ENCODE measurements around the gene PAF1. TPM values are rescaled to one million over a fixed set of nuclear protein-coding genes. Genes with fewer than 3 reads are reported as not detected.
A peak's percentile ranks its signal among the peaks of the same experiment; 100 is the strongest.

Gene PAF1
- total and polyA plus RNA-seq, 2 donors (not counting 1 experiment from before 2014, with no cell fraction given): 46.4 to 65.5 TPM

GRCh38 chr19:39433480-39434079, 42.7 kb upstream of the PAF1 start:
- H3K27me3 ChIP-seq (ENCODE audit: control insufficient read depth, insufficient read depth, low read length): no peaks in the 10 kb centered on the region
- no peak for TF ChIP-seq EZH2 (IDR thresholded peaks at IDR 0.05; ENCODE audit: low read length, missing control alignments)
- no peak for TF ChIP-seq CTCF (conservative IDR thresholded peaks at IDR 0.05 in 1 of 2, IDR thresholded peaks at IDR 0.05 in 1 of 2; ENCODE audit: low read depth in 1 of 2, low read length in 2 of 2)
- H3K4me3 ChIP-seq (replicated peaks in 1 of 4; ENCODE audit: control extremely low read depth in 1 of 4, insufficient read depth in 1 of 4, low read depth in 3 of 4, low read length in 4 of 4): peak overlapping the region in 1 of 4 experiments; percentile 82
- H3K9ac ChIP-seq (ENCODE audit: insufficient read depth, low read length): no peak overlapping the region
- H3K27ac ChIP-seq (ENCODE audit: insufficient read depth, low read length): peak overlapping the region; percentile 93
- peaks cover 14% of the 10 kb centered on the region for H3K36me3 ChIP-seq (ENCODE audit: control insufficient read depth, insufficient read depth, low read length)
- H3K9me3 ChIP-seq (ENCODE audit: control insufficient read depth, insufficient read depth, low read depth, low read length): no peaks in the 10 kb centered on the region
- peaks cover 18% of the 10 kb centered on the region for H3K4me1 ChIP-seq (ENCODE audit: control insufficient read depth, extremely low read depth, insufficient read depth, low read length)
- no peaks in the 10 kb centered on the region for H4K20me1 ChIP-seq (ENCODE audit: control insufficient read depth, extremely low read depth, insufficient read depth, low read length)
- peaks cover 29% of the 10 kb centered on the region for H3K79me2 ChIP-seq (ENCODE audit: control insufficient read depth, insufficient read depth, low read length)
- no peak overlapping the region for H2AFZ ChIP-seq (ENCODE audit: low read length)
- H3K4me2 ChIP-seq (ENCODE audit: extremely low read depth, insufficient read depth, low read length): peak overlapping the region; percentile 73
- no peak for DNase-seq (ENCODE audit: low read depth in 2 of 2)

GRCh38 chr19:39432677-39433025, 41.7 kb upstream of the PAF1 start:
- Histone ChIP-seq H3K9ac (ENCODE audit: insufficient read depth, low read length) (no peak overlapping the region), H3K27ac (ENCODE audit: insufficient read depth, low read length) (peak overlapping the region; percentile 4), H3K9me3 (ENCODE audit: control insufficient read depth, insufficient read depth, low read depth, low read length) (no peaks in the 10 kb centered on the region), H3K4me2 (ENCODE audit: extremely low read depth, insufficient read depth, low read length) (no peak overlapping the region), H3K36me3 (ENCODE audit: control insufficient read depth, insufficient read depth, low read length) (peaks cover 14% of the 10 kb centered on the region), H3K4me3 (replicated peaks in 1 of 4; ENCODE audit: control extremely low read depth in 1 of 4, insufficient read depth in 1 of 4, low read depth in 3 of 4, low read length in 4 of 4) (no peak overlapping the region), H2AFZ (ENCODE audit: low read length) (no peak overlapping the region), H3K79me2 (ENCODE audit: control insufficient read depth, insufficient read depth, low read length) (peaks cover 29% of the 10 kb centered on the region), H4K20me1 (ENCODE audit: control insufficient read depth, extremely low read depth, insufficient read depth, low read length) (no peaks in the 10 kb centered on the region), H3K27me3 (ENCODE audit: control insufficient read depth, insufficient read depth, low read length) (no peaks in the 10 kb centered on the region), H3K4me1 (ENCODE audit: control insufficient read depth, extremely low read depth, insufficient read depth, low read length) (peaks cover 24% of the 10 kb centered on the region)
- TF ChIP-seq CTCF (conservative IDR thresholded peaks at IDR 0.05 in 1 of 2, IDR thresholded peaks at IDR 0.05 in 1 of 2; ENCODE audit: low read depth in 1 of 2, low read length in 2 of 2): no peak
- TF ChIP-seq EZH2 (IDR thresholded peaks at IDR 0.05; ENCODE audit: low read length, missing control alignments): no peak
- DNase-seq (ENCODE audit: low read depth in 2 of 2): no peak

- Histone ChIP-seq H2AFZ (ENCODE audit: low read length) (no peak overlapping the region), H3K36me3 (ENCODE audit: control insufficient read depth, insufficient read depth, low read length) (peaks cover 14% of the 10 kb centered on the region), H3K4me3 (replicated peaks in 1 of 4; ENCODE audit: control extremely low read depth in 1 of 4, insufficient read depth in 1 of 4, low read depth in 3 of 4, low read length in 4 of 4) (no peak overlapping the region), H3K4me1 (ENCODE audit: control insufficient read depth, extremely low read depth, insufficient read depth, low read length) (peaks cover 23% of the 10 kb centered on the region), H3K79me2 (ENCODE audit: control insufficient read depth, insufficient read depth, low read length) (peaks cover 29% of the 10 kb centered on the region), H3K9me3 (ENCODE audit: control insufficient read depth, insufficient read depth, low read depth, low read length) (no peaks in the 10 kb centered on the region), H3K27me3 (ENCODE audit: control insufficient read depth, insufficient read depth, low read length) (no peaks in the 10 kb centered on the region), H3K4me2 (ENCODE audit: extremely low read depth, insufficient read depth, low read length) (no peak overlapping the region), H4K20me1 (ENCODE audit: control insufficient read depth, extremely low read depth, insufficient read depth, low read length) (no peaks in the 10 kb centered on the region), H3K27ac (ENCODE audit: insufficient read depth, low read length) (peak overlapping the region; percentile 44), H3K9ac (ENCODE audit: insufficient read depth, low read length) (no peak overlapping the region)
- TF ChIP-seq CTCF (conservative IDR thresholded peaks at IDR 0.05 in 1 of 2, IDR thresholded peaks at IDR 0.05 in 1 of 2; ENCODE audit: low read depth in 1 of 2, low read length in 2 of 2) (no peak), EZH2 (IDR thresholded peaks at IDR 0.05; ENCODE audit: low read length, missing control alignments) (no peak)
- DNase-seq (ENCODE audit: low read depth in 2 of 2): peak; percentile 99 to 100
Measured at GRCh38 chr19:39430675-39431593, 40.0 kb upstream of the PAF1 start.
